RPMI8226 (cell line): ENCODE measurements around the gene SLC6A13.
"Not testable (repeated sequence)": the region's sequence is repeated elsewhere in the genome, so short reads cannot be mapped to it uniquely, and the experiment has no call there.

Source experiments
- DNase-seq: peaks from one replicate; pipeline ENCODE4 v3.0.0-alpha.2; 2015

The SLC6A13 gene

GRCh38 chr12:262817-263216 lies at the start of gene SLC6A13:
SLC6A13 (minus strand) TSS chr12:262836; CDS start chr12:260052, 2,784 bp downstream.
- no peak for DNase-seq

DNA sequence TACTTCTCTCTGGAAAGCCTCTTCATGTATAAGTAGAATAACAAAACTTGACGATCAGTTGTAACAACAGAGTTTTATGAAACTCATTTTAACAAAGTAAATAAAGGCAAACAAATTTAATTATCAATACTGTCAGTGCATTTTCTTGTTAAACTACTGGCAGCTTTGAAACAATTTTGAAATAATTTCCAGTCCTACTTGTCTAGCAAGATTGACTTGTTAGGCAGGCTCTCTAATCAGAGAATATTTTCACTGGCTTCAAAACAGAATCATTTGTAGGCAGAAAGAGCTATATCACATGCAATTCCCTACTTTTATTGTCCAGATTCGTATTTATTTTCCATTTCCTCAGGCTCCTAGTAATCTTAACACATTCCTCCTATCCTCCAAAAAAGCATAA lies 45.9 kb upstream of the SLC6A13 start:
- DNase-seq: no peak

GRCh38 chr12:307406-307805 lies 44.8 kb upstream of the SLC6A13 start:
- no peak for DNase-seq

GRCh38 chr12:304805-305204 lies 42.2 kb upstream of the SLC6A13 start:
- no peak for DNase-seq

DNA sequence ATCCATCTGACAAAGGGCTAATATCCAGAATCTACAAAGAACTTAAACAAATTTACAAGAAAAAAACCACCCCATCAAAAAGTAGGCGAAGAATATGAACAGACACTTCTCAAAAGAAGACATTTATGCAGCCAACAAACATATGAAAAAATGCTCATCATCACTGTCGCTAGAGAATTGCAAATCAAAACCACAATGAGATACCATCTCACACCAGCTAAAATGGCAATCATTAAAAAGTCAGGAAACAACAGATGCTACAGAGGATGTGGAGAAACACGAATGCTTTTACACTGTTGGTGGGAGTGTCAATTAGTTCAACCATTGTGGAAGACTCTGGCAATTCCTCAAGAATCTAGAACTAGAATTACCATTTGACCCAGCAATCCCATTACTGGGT lies 40.1 kb upstream of the SLC6A13 start:
- DNase-seq: not testable (repeated sequence)

DNA sequence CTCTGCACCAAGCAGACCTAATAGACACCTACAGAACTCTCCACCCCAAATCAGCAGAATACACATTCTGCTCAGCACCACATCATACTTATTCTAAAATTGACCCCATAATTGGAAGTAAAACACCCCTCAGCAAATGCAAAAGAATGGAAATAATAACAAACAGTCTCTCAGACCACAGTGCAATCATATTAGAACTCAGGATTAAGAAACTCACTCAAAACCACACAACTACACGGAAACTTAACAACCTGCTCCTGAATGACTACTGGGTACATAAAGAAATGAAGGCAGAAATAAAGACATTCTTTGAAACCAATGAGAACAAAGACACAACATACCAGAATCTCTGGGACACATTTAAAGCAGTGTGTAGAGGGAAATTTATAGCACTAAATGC lies 37.5 kb upstream of the SLC6A13 start:
- DNase-seq: not testable (repeated sequence)

DNA sequence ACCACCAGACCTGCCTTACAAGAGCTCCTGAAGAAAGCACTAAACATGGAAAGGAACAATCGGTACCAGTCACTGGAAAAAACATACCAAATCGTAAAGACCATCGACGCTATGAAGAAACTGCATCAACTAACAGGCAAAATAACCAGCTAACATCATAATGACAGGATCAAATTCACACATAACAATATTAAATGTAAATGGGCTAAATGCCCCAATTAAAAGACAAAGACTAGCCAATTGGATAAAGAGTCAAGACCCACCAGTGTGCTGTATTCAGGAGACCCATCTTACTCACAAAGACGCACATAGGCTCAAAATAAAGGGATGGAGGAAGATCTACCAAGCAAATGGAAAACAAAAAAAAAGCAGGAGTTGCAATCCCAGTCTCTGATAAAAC lies 36.9 kb upstream of the SLC6A13 start:
- DNase-seq: not testable (repeated sequence)

GRCh38 chr12:298059-298458 lies 35.4 kb upstream of the SLC6A13 start:
- not testable (repeated sequence) for DNase-seq

- DNase-seq: no peak
Observed at GRCh38 chr12:295132-295531, 32.5 kb upstream of the SLC6A13 start.

DNA sequence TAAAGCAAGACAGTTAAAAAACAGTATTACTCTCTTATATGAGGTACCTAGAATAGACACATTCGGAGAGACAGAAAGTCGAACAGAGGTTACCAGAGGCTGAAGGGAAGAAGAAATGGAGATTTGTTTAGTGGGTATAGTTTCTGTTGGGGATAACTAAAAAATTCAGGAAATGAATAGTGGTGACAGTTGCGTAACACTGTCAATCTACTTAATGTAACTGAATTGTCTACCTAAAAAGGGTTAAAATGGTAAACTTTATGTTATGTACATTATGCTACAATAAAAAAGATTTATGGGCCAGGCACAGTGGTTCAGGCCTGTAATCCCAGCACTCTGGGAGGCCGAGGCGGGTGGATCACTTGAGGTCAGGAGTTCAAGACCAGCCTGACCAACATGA lies 30.6 kb upstream of the SLC6A13 start:
- no peak for DNase-seq

DNA sequence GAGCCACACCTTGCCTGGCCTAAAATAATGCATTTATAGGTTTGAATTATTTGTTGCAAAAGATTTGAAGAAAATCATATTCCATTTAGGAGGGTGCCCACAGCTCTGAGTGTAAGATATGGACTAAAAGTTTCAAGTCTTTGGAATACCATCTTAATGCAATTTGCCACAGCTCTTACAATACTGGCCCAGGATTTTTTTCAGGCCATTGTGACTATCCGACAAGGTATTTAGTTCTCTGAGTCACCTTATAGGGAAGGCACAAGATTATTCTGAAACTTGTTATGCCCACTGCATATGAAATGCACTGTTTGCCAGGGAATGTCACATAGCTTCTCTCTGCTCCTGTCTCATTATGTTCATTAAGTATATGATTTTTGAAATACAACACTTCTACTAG lies 29.6 kb upstream of the SLC6A13 start:
- no peak for DNase-seq

- DNase-seq: no peak
Observed at GRCh38 chr12:291153-291723, 28.6 kb upstream of the SLC6A13 start.

GRCh38 chr12:288687-289086 lies 26.1 kb upstream of the SLC6A13 start:
- no peak for DNase-seq

GRCh38 chr12:286531-287300 lies 24.1 kb upstream of the SLC6A13 start:
- no peak for DNase-seq

GRCh38 chr12:278046-278445 lies 15.4 kb upstream of the SLC6A13 start:
- DNase-seq: no peak

GRCh38 chr12:275812-276211 lies 13.2 kb upstream of the SLC6A13 start:
- peak; percentile 18 for DNase-seq

DNA sequence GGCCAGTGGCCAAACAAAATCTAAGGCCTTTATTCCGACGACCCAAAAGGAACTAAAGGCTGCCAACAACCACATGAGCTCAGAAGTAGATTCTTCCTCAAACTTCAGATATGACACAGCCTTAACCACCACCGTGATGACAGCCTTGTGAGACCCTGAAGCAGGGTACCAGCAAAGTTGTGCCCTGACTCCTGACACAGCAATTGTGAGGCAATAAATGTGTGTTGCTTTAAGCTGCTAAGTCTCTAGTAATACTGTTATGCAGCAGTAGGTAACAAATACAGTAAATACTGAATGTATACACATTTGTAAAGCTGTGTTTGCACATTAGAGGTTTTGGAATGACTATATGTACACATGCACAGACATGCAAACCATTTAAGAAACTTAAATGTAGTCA lies 10.7 kb upstream of the SLC6A13 start:
- DNase-seq: no peak

GRCh38 chr12:272942-273341 lies 10.3 kb upstream of the SLC6A13 start:
- no peak for DNase-seq

- DNase-seq: no peak
Observed at GRCh38 chr12:271161-271560, 8.5 kb upstream of the SLC6A13 start.

DNA sequence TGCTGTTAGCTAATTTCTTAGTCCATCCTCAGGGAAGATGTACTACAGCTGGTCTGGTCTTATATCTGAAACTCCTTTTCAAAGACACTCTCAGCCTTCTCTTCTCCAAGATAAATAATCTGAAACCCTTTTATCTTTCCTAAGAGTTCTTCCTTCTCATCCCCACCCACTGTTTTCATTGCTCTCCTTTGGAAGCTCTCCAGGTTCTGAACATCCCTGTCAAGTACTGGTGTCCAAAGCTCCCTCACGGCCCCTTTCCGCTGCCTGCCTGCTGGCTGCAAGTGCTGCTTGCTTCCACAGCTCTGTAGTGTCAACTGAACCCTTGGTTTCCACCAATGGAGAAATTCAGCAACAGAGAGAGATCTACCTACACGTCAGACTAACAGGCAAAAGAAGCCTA lies 6.6 kb upstream of the SLC6A13 start:
- no peak for DNase-seq

DNA sequence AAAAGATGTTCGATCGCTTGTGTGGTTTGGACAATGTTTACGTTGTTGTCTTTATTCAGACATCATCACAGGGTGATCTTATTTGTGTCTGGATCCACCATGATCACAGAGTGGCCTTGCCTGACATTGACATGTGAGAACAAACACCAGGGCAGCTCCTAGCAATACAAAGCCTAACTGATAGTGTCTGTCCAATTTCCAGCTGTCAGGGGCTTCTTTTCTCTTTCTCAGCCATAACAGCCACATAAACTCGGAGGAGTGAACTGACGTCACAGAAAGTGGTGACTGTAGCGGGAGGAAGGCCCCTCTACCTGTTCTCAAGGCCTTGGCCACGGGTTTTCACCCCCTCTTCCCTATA lies 5.8 kb upstream of the SLC6A13 start:
- DNase-seq: no peak

- no peak for DNase-seq
Observed at GRCh38 chr12:267581-268482, 5.2 kb upstream of the SLC6A13 start.

GRCh38 chr12:265096-265495 lies 2.5 kb upstream of the SLC6A13 start:
- no peak for DNase-seq

DNA sequence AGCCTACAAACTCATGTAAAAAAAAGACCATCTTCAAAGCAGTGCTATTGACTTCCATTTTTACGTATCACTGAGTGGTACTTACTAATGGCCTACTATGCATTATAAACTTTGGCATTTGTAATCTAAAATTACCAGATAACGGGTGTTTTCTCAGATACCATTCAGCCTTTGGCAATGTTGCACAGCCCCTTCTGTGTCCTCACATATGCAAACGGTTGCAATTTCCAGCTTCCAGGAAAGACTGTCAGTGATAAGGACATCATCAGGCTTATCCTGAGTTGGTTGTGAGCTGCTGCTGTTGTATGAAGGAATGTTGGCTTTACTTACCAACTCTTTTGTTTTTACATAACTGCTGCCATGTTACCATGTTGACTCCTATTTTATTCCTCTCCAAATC lies 1.6 kb upstream of the SLC6A13 start:
- DNase-seq: no peak
